GM12878 (cell line): ENCODE data around the gene SNX4. TPM values are rescaled to one million over a fixed set of nuclear protein-coding genes. Genes with fewer than 3 reads are reported as not detected.

ENCODE experiments used
- ATAC-seq: fragments of 200-7000 bp; cut with Tn5 transposase; 3 replicates; pipeline ENCODE4 v1.9.1; 2020; ENCODE audit warnings: mild to moderate bottlenecking, moderate library complexity
- Bru-seq: library from RNA; stranded (reverse); fragments of 400-500 nt; gene quantifications from one replicate; lab custom pipeline; 2021; lab: Mats Ljungman, UMichigan
- BruChase-seq, 2 experiments: library from RNA; stranded (reverse); fragments of 400-500 nt; gene quantifications; one replicate each; lab custom pipeline; 2021; lab: Mats Ljungman, UMichigan
- BruUV-seq: library from RNA; stranded (reverse); fragments of 400-500 nt; replicated peaks from 2 replicates; lab custom pipeline; 2021; lab: Mats Ljungman, UMichigan
- CTCF ChIA-PET: fragments of 300-600 bp; sonication (Branson Sonifier 250); formaldehyde crosslinking; extraction: SDS; loops from one replicate; lab custom pipeline; 2021; ENCODE audit warnings: inconsistent platforms; lab: Yijun Ruan, JAX
- POLR2A ChIA-PET: fragments of 350-600 bp; formaldehyde crosslinking; extraction: SDS; loops from one replicate; lab custom pipeline; 2021; ENCODE audit warnings: inconsistent platforms; lab: Charles Lee
- RAD21 ChIA-PET: fragments of 300-600 bp; sonication (Branson Sonifier 250); formaldehyde crosslinking; loops from one replicate; lab custom pipeline; 2023; ENCODE audit warnings: antibody characterized with exemption; ENCODE audit not compliant: unreplicated experiment; lab: Charles Lee
- SMC1A ChIA-PET: fragments of 300-600 bp; sonication (Branson Sonifier 250); formaldehyde crosslinking; loops from one replicate; lab custom pipeline; 2023; ENCODE audit not compliant: unreplicated experiment, uncharacterized antibody; lab: Charles Lee
- DNase-seq: peaks from one replicate; pipeline ENCODE4 v3.0.0-alpha.2; 2011; ENCODE audit warnings: low read depth, low spot score
- FAIRE-seq: peaks from 3 replicates; lab custom pipeline; 2011; peaks lifted over from hg19 to GRCh38; lab: Jason Lieb, UNC
- H2AFZ ChIP-seq: 2 replicates; pipeline ENCODE4 v1.6.0; 2011; ENCODE audit warnings: low read depth, low read length, control low read depth; ENCODE audit not compliant: control insufficient read depth
- H3K27ac ChIP-seq: 2 replicates; pipeline ENCODE4 v1.5.1; 2011; ENCODE audit warnings: control low read depth; ENCODE audit not compliant: control insufficient read depth, insufficient read depth
- H3K27me3 ChIP-seq, 2 experiments: replicated peaks in 1 of 2; 2 replicates each; pipeline versions ENCODE4 v1.6.0 to v1.6.1; 2011; ENCODE audit warnings: low read length in 1 of 2; ENCODE audit not compliant: control insufficient read depth in 2 of 2, insufficient read depth in 2 of 2
- H3K36me3 ChIP-seq, 2 experiments: 2 replicates each; pipeline ENCODE4 v1.5.1; 2011; ENCODE audit warnings: low read length in 1 of 2; ENCODE audit not compliant: control insufficient read depth in 2 of 2, insufficient read depth in 2 of 2
- H3K4me1 ChIP-seq: 2 replicates; pipeline ENCODE4 v1.6.1; 2011; ENCODE audit warnings: mild to moderate bottlenecking, low read length, moderate library complexity, mixed read lengths; ENCODE audit not compliant: control insufficient read depth, insufficient read depth
- H3K4me2 ChIP-seq: 2 replicates; pipeline ENCODE4 v1.6.0; 2011; ENCODE audit warnings: control low read depth; ENCODE audit not compliant: control insufficient read depth, insufficient read depth
- H3K4me3 ChIP-seq: fragments of 200-600 bp; sonication (generic); 2 replicates; pipeline ENCODE4 v1.5.1; 2016
- H3K79me2 ChIP-seq: 2 replicates; pipeline ENCODE4 v1.6.0; 2011; ENCODE audit warnings: low read length; ENCODE audit not compliant: control insufficient read depth, insufficient read depth
- H3K9ac ChIP-seq: 2 replicates; pipeline ENCODE4 v1.8.0; 2011; ENCODE audit warnings: low read length, control low read depth, mixed read lengths; ENCODE audit not compliant: control insufficient read depth, insufficient read depth
- H3K9me3 ChIP-seq: replicated peaks from 3 replicates; pipeline ENCODE4 v1.5.1; 2011; ENCODE audit warnings: mild to moderate bottlenecking, low read length; ENCODE audit not compliant: control insufficient read depth, insufficient read depth
- H4K20me1 ChIP-seq: 2 replicates; pipeline ENCODE4 v1.6.0; 2011; ENCODE audit not compliant: control insufficient read depth, insufficient read depth
- ETV6 ChIP-seq, 2 experiments: fragments of 450-650 bp in 1 of 2; IDR thresholded peaks in 1 of 2; conservative IDR thresholded peaks in 1 of 2; 2 replicates each; pipeline ENCODE4 v1.6.1; 2014; ENCODE audit warnings: antibody characterized with exemption in 1 of 2, borderline replicate concordance in 1 of 2, low read depth in 1 of 2, mild to moderate bottlenecking in 1 of 2, moderate library complexity in 1 of 2
- NBN ChIP-seq: fragments of 450-650 bp; IDR thresholded peaks from 2 replicates; pipeline ENCODE4 v1.6.1; 2016
- NFYB ChIP-seq: IDR thresholded peaks from 2 replicates; pipeline ENCODE4 v1.6.1; 2011; ENCODE audit warnings: low read depth, mild to moderate bottlenecking, low read length, improper control_type of control experiment, moderate library complexity; ENCODE audit not compliant: insufficient read depth
- NR2F1 ChIP-seq: fragments of 450-650 bp; conservative IDR thresholded peaks from 2 replicates; pipeline ENCODE4 v1.6.1; 2017; ENCODE audit warnings: mild to moderate bottlenecking
- NRF1 ChIP-seq: conservative IDR thresholded peaks from 2 replicates; pipeline ENCODE4 v1.6.1; 2011; ENCODE audit warnings: mild to moderate bottlenecking, low read depth, low read length, improper control_type of control experiment
- RAD51 ChIP-seq: fragments of 450-650 bp; IDR thresholded peaks from 2 replicates; pipeline ENCODE4 v1.6.1; 2016; ENCODE audit warnings: moderate library complexity, mild to moderate bottlenecking, inconsistent platforms
- ZNF24 ChIP-seq: fragments of 450-650 bp; IDR thresholded peaks from 2 replicates; pipeline ENCODE4 v1.6.1; 2017; ENCODE audit warnings: antibody characterized with exemption, mild to moderate bottlenecking
- WGBS: methylation state at CpG from one replicate; pipeline ENCODE4 v1.1.6; 2016; ENCODE audit warnings: low lambda C conversion rate; ENCODE audit not compliant: insufficient replicate concordance, insufficient coverage; ENCODE audit errors: missing lambda C conversion rate; 5-methylcytosine and 5-hydroxymethylcytosine counted together
- in situ Hi-C: fragments of 300-500 bp; cut with MboI; formaldehyde crosslinking; loops from 9 replicates; pipeline ENCODE4 v1.14.3; 2018; ENCODE audit warnings: mixed read lengths
- intact Hi-C: fragments of 100-400 bp; cut with micrococcal nuclease; formaldehyde crosslinking; loops from one replicate; pipeline ENCODE4 v1.14.2; 2022; ENCODE audit not compliant: unreplicated experiment
- long read RNA-seq, 2 experiments: library from polyadenylated mRNA; unstranded; transcript quantifications; one replicate each; pipeline ENCODE4 v2.0.0, GENCODE V29; 2019 to 2020
- polyA minus RNA-seq, 3 experiments: library from RNA; depleted of rRNA, polyadenylated mRNA; stranded (reverse); fragments of >200 nt; gene quantifications; 2 replicates each; pipeline ENCODE4 v1.2.3, GENCODE V29; 2011
- polyA plus RNA-seq, 11 experiments: library from polyadenylated mRNA; depleted of rRNA in 4 of 11; unstranded in 6 of 11; stranded (reverse) in 5 of 11; fragments of >200 nt; fragmentation: Nextera tagmentation in 4 of 11; fragmentation: Illumina TruSeq in 1 of 11; extraction: Ambion mirVana in 4 of 11; extraction: Trizol in 1 of 11; gene quantifications; 1 replicate in 1 of 11; 2 replicates in 10 of 11; pipeline versions ENCODE4 v1.2.1 to v1.2.3, GENCODE V29; 2011 to 2016; ENCODE audit warnings: inconsistent platforms in 2 of 11, missing spikeins in 2 of 11, low read depth in 1 of 11
- total RNA-seq, 4 experiments: library from RNA; depleted of rRNA in 3 of 4; stranded (reverse); fragments of >200 nt in 3 of 4; fragmentation: Illumina TruSeq in 1 of 4; extraction: Trizol in 1 of 4; gene quantifications; 2 replicates each; pipeline versions ENCODE4 v1.2.1 to v1.2.3, GENCODE V29; 2013 to 2021
- TF ChIP-seq, protein P1 (sequence below): IDR thresholded peaks from 2 replicates; pipeline ENCODE4 v1.6.1; 2012; ENCODE audit warnings: low read depth, low read length, improper control_type of control experiment
- TF ChIP-seq, protein P2 (sequence below): IDR thresholded peaks from 2 replicates; pipeline ENCODE4 v1.6.1; 2012; ENCODE audit warnings: low read depth, low read length, improper control_type of control experiment
- TF ChIP-seq, protein P3 (sequence below): IDR thresholded peaks from 2 replicates; pipeline ENCODE4 v1.6.1; 2011; ENCODE audit warnings: low read depth, low read length, improper control_type of control experiment, borderline replicate concordance
- TF ChIP-seq, protein P4 (sequence below): IDR thresholded peaks from 2 replicates; pipeline ENCODE4 v1.6.1; 2012; ENCODE audit warnings: low read depth, low read length, improper control_type of control experiment

The SNX4 gene
- total RNA-seq (2013; cell fraction: nucleolus; rRNA removed) = 108 and 130 TPM in 2 replicates
- 49.0 and 62.2 TPM in 2 replicates for total RNA-seq (2014; rRNA removed)
- total RNA-seq (2014; rRNA removed; fragmentation: Illumina TruSeq; extraction: Trizol) = 69.5 and 75.0 TPM in 2 replicates
- 67.1 and 68.2 TPM in 2 replicates for total RNA-seq (2021)
- polyA plus RNA-seq (2011; ENCODE audit: low read depth) = 16.8 TPM
- 57.6 and 92.4 TPM in 2 replicates for polyA plus RNA-seq (2011; rRNA removed)
- 14.7 and 18.8 TPM in 2 replicates for polyA plus RNA-seq (2011; cell fraction: cytosol; rRNA removed)
- 15.3 and 16.6 TPM in 2 replicates for polyA plus RNA-seq (2011; cell fraction: nucleus; rRNA removed)
- polyA plus RNA-seq (2012) = 44.1 and 44.2 TPM in 2 replicates
- 63.4 and 83.0 TPM in 2 replicates for polyA plus RNA-seq (2014; fragmentation: Illumina TruSeq; extraction: Trizol)
- 10 to 100 TPM; 33.4 to 42.0 TPM for polyA plus RNA-seq (2014; fragmentation: Nextera tagmentation; extraction: Ambion mirVana)
- polyA plus RNA-seq (2014; rRNA removed) = 43.2 and 51.1 TPM in 2 replicates
- 10 to 100 TPM; 90.5 to 94.5 TPM for polyA plus RNA-seq (2016; fragmentation: Nextera tagmentation; extraction: Ambion mirVana)
- polyA minus RNA-seq (2011; rRNA and poly(A)+ RNA removed) = 41.0 and 59.3 TPM in 2 replicates
- 13.5 and 19.5 TPM in 2 replicates for polyA minus RNA-seq (2011; cell fraction: cytosol; rRNA and poly(A)+ RNA removed)
- polyA minus RNA-seq (2011; cell fraction: nucleus; rRNA and poly(A)+ RNA removed) = 17.3 and 18.5 TPM in 2 replicates
- percentile 86 among the genes with signal in this experiment for Bru-seq, nascent RNA
- BruChase-seq, experiment 1, labeled RNA remaining after a 6-hour chase = percentile 89 among the genes with signal in this experiment
- BruChase-seq, experiment 2, labeled RNA remaining after a 2-hour chase = percentile 86 among the genes with signal in this experiment
- long read RNA-seq, experiment 1, transcript SNX4-201 (14 exons, 2,513 nt) = major isoform, 56 of 69 reads
- long read RNA-seq, experiment 1, partial matches to known transcripts = 3 of 69 reads
- long read RNA-seq, experiment 1, other reads (novel, unspliced or antisense) = 10 of 69 reads
- long read RNA-seq, experiment 2, transcript SNX4-201 (14 exons, 2,513 nt) = major isoform, 347 of 425 reads
- long read RNA-seq, experiment 2, partial matches to known transcripts = 34 of 425 reads
- long read RNA-seq, experiment 2, other reads (novel, unspliced or antisense) = 44 of 425 reads

DNA sequence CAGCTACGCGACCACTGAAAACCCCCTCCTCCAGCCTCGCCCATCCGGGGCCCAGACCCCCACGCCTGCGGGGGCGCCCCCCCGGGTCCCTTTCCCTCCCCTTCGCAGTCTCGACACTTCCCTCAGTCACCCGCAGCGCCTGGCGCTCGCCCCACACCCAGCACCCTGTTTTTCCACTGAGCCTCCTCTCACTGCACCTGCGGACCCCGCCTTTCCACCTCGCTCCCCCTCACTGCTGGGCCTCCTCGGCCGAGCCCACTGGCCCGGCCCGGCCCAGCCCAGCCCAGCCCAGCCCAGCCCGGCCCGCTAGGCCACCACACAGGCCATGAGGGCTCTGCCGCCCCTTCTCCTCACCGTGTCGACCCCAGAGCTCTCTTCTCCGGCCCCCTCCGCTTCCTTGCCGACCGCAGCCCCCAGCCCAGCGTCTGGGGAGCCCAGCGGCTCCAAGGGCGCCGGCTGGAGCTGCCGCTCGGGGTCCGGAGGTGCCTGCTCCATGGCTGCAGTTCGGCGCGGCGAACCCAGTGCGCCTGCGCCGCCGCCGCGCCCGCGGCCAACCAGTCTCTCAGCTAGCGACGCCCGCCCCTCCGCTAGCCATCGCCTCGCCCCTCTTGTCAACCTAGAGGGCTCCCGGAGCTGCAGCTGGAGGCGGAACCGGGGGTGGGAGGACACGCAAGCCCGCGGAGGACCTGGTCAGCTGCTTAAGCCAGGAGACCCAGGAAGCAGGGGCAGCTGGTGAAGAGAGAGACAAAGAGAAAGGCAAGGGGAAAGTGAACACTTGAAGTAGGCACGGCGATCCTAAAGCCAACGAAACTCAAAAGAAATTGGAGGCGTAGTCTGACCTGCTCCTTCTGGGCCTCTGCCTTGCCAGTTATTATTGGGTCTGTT is at the start of gene SNX4:
Gene SNX4, minus strand, starts transcription at position 525 of the 885 bp plus-strand sequence. Its CDS starts 30 bp downstream, at position 495.
- ChIA-PET SMC1A (interaction anchor here (0.6 to 2.6 kb wide), 12 partner anchors 8 to 707 kb away, joined by 3 to 12 read pairs (median 4); no protein-coding TSS in a partner anchor), POLR2A (interaction anchor here (0.6 to 1.8 kb wide), 7 partner anchors 12 to 171 kb away, joined by 3 to 15 read pairs (median 6); partner anchors contain the start of gene OSBPL11), CTCF (interaction anchor here (0.8 to 4.4 kb wide), 4 partner anchors 65 to 76 kb away, joined by 3 to 31 read pairs (median 3); no protein-coding TSS in a partner anchor), RAD21 (interaction anchor here (0.7 to 1.5 kb wide), 11 partner anchors 8 to 733 kb away, joined by 3 to 5 read pairs (median 3); no protein-coding TSS in a partner anchor)
- FAIRE-seq (peak; percentile 84), DNase-seq (peak; percentile 63), ATAC-seq (peak; percentile 93)
- in situ Hi-C loops (no loop called here), intact Hi-C loops (no loop called here)
- H3K27me3 ChIP-seq = no peaks in the 10 kb centered on the region
- no peaks in the 10 kb centered on the region; the same call in 1 of the 2 replicates for H4K20me1 ChIP-seq
- H3K4me3 ChIP-seq = peak within 1 kb of the TSS; percentile 99
- H3K4me2 ChIP-seq = peak within 1 kb of the TSS; percentile 94
- peaks cover 46% of the 10 kb centered on the region for H3K79me2 ChIP-seq
- peak within 1 kb of the TSS; percentile 91 for H3K9ac ChIP-seq
- BruUV-seq = no TSS peak
- H3K4me1 ChIP-seq = peaks cover 15% of the 10 kb centered on the region
- H2AFZ ChIP-seq = peak within 1 kb of the TSS; percentile 98
- peak within 1 kb of the TSS; percentile 82 for H3K27ac ChIP-seq
- H3K9me3 ChIP-seq = no peaks in the 10 kb centered on the region
- H3K36me3 ChIP-seq = no peaks in the 10 kb centered on the region; a peak in 1 of 4 replicates
- under 1% methylated on average over 41 of the region's 65 CpGs for WGBS
- TF ChIP-seq, protein P1, sequence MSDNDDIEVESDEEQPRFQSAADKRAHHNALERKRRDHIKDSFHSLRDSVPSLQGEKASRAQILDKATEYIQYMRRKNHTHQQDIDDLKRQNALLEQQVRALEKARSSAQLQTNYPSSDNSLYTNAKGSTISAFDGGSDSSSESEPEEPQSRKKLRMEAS = peak; percentile 39; the same call in 1 of the 2 replicates
- TF ChIP-seq, protein P2, sequence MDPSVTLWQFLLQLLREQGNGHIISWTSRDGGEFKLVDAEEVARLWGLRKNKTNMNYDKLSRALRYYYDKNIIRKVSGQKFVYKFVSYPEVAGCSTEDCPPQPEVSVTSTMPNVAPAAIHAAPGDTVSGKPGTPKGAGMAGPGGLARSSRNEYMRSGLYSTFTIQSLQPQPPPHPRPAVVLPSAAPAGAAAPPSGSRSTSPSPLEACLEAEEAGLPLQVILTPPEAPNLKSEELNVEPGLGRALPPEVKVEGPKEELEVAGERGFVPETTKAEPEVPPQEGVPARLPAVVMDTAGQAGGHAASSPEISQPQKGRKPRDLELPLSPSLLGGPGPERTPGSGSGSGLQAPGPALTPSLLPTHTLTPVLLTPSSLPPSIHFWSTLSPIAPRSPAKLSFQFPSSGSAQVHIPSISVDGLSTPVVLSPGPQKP = no peak
- TF ChIP-seq RAD51 (peak; percentile 55), ZNF24 (no peak), NRF1 (peak; percentile 70), NFYB (0 out of 2 replicates have a peak, but pooled peaks have one; percentile 9), ETV6 (conservative IDR thresholded peaks at IDR 0.05 in 1 of 2, IDR thresholded peaks at IDR 0.05 in 1 of 2; ENCODE audit: borderline replicate concordance in 1 of 2, low read depth in 1 of 2) (no peak), NBN (peak; percentile 35; the same call in 1 of the 2 replicates), NR2F1 (0 out of 2 replicates have a peak, but pooled peaks have one; percentile 9)
- TF ChIP-seq, protein P3, sequence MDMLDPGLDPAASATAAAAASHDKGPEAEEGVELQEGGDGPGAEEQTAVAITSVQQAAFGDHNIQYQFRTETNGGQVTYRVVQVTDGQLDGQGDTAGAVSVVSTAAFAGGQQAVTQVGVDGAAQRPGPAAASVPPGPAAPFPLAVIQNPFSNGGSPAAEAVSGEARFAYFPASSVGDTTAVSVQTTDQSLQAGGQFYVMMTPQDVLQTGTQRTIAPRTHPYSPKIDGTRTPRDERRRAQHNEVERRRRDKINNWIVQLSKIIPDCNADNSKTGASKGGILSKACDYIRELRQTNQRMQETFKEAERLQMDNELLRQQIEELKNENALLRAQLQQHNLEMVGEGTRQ = no peak
- TF ChIP-seq, protein P4, sequence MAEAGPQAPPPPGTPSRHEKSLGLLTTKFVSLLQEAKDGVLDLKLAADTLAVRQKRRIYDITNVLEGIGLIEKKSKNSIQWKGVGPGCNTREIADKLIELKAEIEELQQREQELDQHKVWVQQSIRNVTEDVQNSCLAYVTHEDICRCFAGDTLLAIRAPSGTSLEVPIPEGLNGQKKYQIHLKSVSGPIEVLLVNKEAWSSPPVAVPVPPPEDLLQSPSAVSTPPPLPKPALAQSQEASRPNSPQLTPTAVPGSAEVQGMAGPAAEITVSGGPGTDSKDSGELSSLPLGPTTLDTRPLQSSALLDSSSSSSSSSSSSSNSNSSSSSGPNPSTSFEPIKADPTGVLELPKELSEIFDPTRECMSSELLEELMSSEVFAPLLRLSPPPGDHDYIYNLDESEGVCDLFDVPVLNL = no peak
